ENCODE results near the gene MLLT6. TPM values are rescaled to one million over a fixed set of nuclear protein-coding genes. Genes with fewer than 3 reads are reported as not detected.

MLLT6 gene
- total RNA-seq, 2 experiments from 2014 or later, result 145 to 148 TPM

DNA sequence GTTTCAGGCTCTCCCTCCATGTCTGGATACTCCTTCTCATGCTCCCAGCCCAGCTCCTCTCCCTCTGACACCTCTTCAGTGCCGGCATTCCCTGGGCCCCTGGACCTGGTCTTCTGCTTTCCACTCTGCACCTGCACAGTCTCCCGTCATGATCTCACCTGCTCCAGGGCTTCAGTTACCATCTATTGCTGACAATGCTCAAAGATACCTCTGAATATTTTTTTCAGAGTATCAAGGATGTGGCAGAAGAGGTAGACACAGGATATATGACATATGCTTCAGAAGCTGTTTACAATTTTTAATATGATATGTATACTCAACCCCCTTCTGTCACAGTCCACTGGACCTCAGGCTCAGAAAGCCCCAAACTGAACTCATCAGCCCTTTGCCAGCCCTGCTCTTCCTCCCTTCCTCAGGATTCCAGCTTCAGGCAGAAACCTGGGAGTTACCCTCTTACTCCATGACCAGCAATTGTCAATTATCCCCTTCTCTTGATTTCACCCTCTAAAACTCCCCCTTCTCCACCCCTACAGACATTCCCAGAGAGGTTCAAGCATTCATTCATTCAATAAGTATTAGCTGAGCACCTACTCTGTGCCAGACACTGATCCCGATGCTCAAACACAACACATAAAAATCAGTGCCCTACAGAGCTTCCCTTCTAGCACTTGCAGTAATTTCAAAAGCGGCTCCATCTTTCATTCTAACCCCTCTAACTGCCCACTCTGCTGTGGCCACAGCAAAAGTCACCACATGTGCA lies 7.8 kb upstream of the MLLT6 start:
- H3K4me1 Mint-ChIP-seq (ENCODE audit: low read depth), result peaks cover 45% of the 10 kb centered on the region
- intact Hi-C loops (cut with micrococcal nuclease), result loop anchor here (5.0 kb wide), 1 partner anchor 35 kb away; the partner anchor contains the start of gene CISD3
- H3K27ac Mint-ChIP-seq, result peak overlapping the region; percentile 21
- H3K36me3 Mint-ChIP-seq (ENCODE audit: low read depth), result no peaks in the 10 kb centered on the region
- no peaks in the 10 kb centered on the region for H3K27me3 Mint-ChIP-seq
- no peak overlapping the region for H3K4me3 Mint-ChIP-seq
- POLR2A ChIA-PET, result interaction anchor here (0.6 to 3.2 kb wide), 3 partner anchors 21 to 267 kb away, joined by 3 to 10 read pairs (median 3); no protein-coding TSS in a partner anchor
- DNase-seq (no peak), ATAC-seq (no peak)
- H3K9me3 Mint-ChIP-seq, result no peaks in the 10 kb centered on the region
- CTCF ChIA-PET, result interaction anchor here (1.1 to 4.8 kb wide), 5 partner anchors 17 to 47 kb away, joined by 3 to 32 read pairs (median 11); no protein-coding TSS in a partner anchor
- TF ChIP-seq, protein P1, sequence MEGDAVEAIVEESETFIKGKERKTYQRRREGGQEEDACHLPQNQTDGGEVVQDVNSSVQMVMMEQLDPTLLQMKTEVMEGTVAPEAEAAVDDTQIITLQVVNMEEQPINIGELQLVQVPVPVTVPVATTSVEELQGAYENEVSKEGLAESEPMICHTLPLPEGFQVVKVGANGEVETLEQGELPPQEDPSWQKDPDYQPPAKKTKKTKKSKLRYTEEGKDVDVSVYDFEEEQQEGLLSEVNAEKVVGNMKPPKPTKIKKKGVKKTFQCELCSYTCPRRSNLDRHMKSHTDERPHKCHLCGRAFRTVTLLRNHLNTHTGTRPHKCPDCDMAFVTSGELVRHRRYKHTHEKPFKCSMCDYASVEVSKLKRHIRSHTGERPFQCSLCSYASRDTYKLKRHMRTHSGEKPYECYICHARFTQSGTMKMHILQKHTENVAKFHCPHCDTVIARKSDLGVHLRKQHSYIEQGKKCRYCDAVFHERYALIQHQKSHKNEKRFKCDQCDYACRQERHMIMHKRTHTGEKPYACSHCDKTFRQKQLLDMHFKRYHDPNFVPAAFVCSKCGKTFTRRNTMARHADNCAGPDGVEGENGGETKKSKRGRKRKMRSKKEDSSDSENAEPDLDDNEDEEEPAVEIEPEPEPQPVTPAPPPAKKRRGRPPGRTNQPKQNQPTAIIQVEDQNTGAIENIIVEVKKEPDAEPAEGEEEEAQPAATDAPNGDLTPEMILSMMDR (IDR thresholded peaks at IDR 0.05), result peak; percentile 15

DNA sequence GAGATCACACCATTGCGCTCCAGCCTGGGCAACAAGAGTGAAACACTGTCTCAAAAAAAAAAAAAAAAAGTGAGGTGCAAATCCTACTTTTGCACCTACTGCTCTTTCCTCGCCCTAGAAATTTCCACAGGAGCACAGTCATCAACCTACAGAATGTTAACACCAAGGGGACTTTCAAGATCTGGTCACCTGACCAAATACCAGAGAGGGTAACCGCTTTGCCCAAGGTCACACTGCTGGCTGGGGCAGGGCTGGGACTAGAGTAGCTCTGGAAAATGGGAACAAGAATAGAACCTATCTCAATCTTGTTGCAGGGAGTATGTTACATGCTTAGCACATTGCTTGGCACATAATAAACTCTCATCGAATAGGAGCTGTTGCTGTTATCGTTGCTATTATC lies 6.3 kb upstream of the MLLT6 start:
- no peak for DNase-seq
- intact Hi-C loops (cut with micrococcal nuclease), result loop anchor here (5.0 kb wide), 1 partner anchor 34 kb away; the partner anchor contains the start of gene CISD3
- ChIA-PET CTCF (interaction anchor here (1.1 to 4.8 kb wide), 3 partner anchors 19 to 38 kb away, joined by 3 to 32 read pairs (median 3); no protein-coding TSS in a partner anchor), POLR2A (interaction anchor here (1.1 to 9.1 kb wide), 3 partner anchors 13 to 53 kb away, joined by 4 to 112 read pairs (median 4); partner anchors contain the start of gene EPOP)
- TF ChIP-seq, protein P1 (IDR thresholded peaks at IDR 0.05), result no peak
- H3K36me3 Mint-ChIP-seq (ENCODE audit: low read depth), result peaks cover 4% of the 10 kb centered on the region
- H3K27me3 Mint-ChIP-seq, result no peaks in the 10 kb centered on the region
- peak overlapping the region; percentile 29 for H3K27ac Mint-ChIP-seq
- no peaks in the 10 kb centered on the region for H3K9me3 Mint-ChIP-seq
- no peak for ATAC-seq
- H3K4me1 Mint-ChIP-seq (ENCODE audit: low read depth), result peaks cover 45% of the 10 kb centered on the region
- no peak overlapping the region for H3K4me3 Mint-ChIP-seq

GRCh38 chr17:38701504-38702165 lies 3.4 kb upstream of the MLLT6 start:
- ATAC-seq (peak; percentile 73), DNase-seq (peak; percentile 95)
- TF ChIP-seq, protein P1 (IDR thresholded peaks at IDR 0.05), result no peak
- peaks cover 39% of the 10 kb centered on the region for H3K4me1 Mint-ChIP-seq (ENCODE audit: low read depth)
- POLR2A ChIA-PET, result interaction anchor here (1.0 to 18.4 kb wide), 9 partner anchors 10 to 181 kb away, joined by 3 to 390 read pairs (median 10); partner anchors contain the start of genes CISD3, EPOP and PSMB3
- H3K4me3 Mint-ChIP-seq, result peak overlapping the region; percentile 69
- H3K36me3 Mint-ChIP-seq (ENCODE audit: low read depth), result peaks cover 14% of the 10 kb centered on the region
- CTCF ChIA-PET, result interaction anchor here (0.9 to 2.9 kb wide), 4 partner anchors 25 to 143 kb away, joined by 3 to 16 read pairs (median 5); no protein-coding TSS in a partner anchor
- no peaks in the 10 kb centered on the region for H3K9me3 Mint-ChIP-seq
- intact Hi-C loops (cut with micrococcal nuclease), result loop anchor here (2.0 kb wide), 1 partner anchor 25 kb away; no protein-coding TSS in a partner anchor
- H3K27me3 Mint-ChIP-seq, result no peaks in the 10 kb centered on the region
- H3K27ac Mint-ChIP-seq, result peak overlapping the region; percentile 94

- H3K27me3 Mint-ChIP-seq, result no peaks in the 10 kb centered on the region
- H3K4me1 Mint-ChIP-seq (ENCODE audit: low read depth), result peaks cover 38% of the 10 kb centered on the region
- DNase-seq (peak; percentile 86), ATAC-seq (peak; percentile 6)
- peak overlapping the region; percentile 90 for H3K4me3 Mint-ChIP-seq
- ChIA-PET POLR2A (interaction anchor here (0.6 to 18.4 kb wide), 9 partner anchors 9 to 180 kb away, joined by 3 to 390 read pairs (median 10); partner anchors contain the start of genes CISD3, EPOP and PSMB3), CTCF (interaction anchor here (0.9 to 2.9 kb wide), 3 partner anchors 26 to 33 kb away, joined by 3 to 16 read pairs (median 7); no protein-coding TSS in a partner anchor)
- peaks cover 22% of the 10 kb centered on the region for H3K36me3 Mint-ChIP-seq (ENCODE audit: low read depth)
- no peaks in the 10 kb centered on the region for H3K9me3 Mint-ChIP-seq
- H3K27ac Mint-ChIP-seq, result peak overlapping the region; percentile 98
- TF ChIP-seq, protein P1 (IDR thresholded peaks at IDR 0.05), result no peak
- intact Hi-C loops (cut with micrococcal nuclease), result no loop called here
Measured at GRCh38 chr17:38702166-38702915, 2.7 kb upstream of the MLLT6 start.

All from activated CD8-positive, alpha-beta T cell treated with anti-CD3 and anti-CD28 coated beads for 36 hours (primary cell).